HG02884 (cell line): Measurements from ENCODE around the gene SYT2.

Source experiments
- ATAC-seq: cut with Tn5 transposase; IDR thresholded peaks from one replicate; pipeline ENCODE4 v1.9.1; 2021; ENCODE audit warnings: mild to moderate bottlenecking, moderate library complexity; ENCODE audit not compliant: unreplicated experiment

SYT2 gene

GRCh38 chr1:202706851-202707250 is 3.4 kb downstream of the SYT2 start:
- no peak for ATAC-seq

GRCh38 chr1:202704601-202705000 is 5.7 kb downstream of the SYT2 start:
- no peak for ATAC-seq

DNA sequence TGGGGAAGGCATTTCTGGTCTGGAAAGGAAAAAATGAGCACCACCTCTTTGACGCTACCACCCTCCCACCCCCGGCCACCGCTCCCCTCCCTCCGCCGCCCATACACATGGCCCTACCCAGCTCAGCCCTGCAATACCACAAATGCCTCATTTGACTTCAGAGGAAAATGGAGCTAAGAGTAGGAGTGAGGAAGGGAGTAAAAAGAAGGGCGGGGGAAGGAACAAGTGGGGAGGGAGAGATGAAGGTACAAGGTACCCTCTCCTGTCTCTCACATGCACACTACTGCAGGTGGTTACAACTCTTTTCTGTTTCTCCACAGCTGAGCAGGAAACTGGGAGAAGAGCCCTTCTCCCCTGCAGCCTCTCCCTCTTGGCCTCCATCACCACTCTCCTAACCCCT is 7.1 kb downstream of the SYT2 start:
- ATAC-seq: no peak

- ATAC-seq: no peak
Observed at GRCh38 chr1:202702088-202702487, 8.2 kb downstream of the SYT2 start.

DNA sequence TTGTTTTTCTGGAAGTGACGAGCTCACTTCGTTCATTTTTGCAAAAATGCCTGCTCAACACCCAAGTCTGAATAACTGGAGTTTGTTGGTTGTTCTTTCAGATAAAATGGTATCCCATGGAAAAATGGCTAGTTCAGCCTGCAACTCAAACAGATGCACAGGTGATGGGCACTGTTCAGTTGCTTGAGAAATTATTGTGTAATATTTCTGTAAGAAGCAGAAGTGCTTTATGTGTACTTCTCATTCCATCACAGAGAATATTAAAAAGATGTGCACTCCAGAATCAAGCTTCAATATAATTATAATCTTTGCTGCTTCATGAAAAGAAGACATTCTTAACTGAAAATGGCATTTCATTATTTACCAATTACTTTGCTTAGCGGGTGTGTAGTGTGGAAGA is 9.1 kb downstream of the SYT2 start:
- no peak for ATAC-seq

GRCh38 chr1:202700061-202700460 is 10.2 kb downstream of the SYT2 start:
- no peak for ATAC-seq

GRCh38 chr1:202698276-202698675 is 12.0 kb downstream of the SYT2 start:
- ATAC-seq: no peak

DNA sequence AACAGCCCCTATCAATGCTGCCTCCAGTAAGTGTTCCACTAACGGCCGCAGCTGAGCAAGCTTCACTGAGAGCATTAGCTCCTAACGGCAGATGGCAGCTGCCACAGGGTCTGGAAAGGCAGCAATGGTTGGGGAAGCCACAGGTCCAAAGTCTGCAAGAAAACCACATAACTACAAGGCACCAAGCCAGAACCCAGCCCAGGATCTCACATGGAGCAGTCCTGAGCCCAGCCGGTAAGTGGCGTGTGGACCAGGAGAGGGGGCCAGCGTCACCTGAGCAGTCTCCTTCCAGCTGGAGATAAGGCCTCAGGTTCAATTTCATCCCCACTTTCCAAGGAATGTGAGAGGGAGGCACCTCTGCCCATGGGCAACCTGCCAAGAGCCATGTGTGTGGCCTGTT is 13.2 kb downstream of the SYT2 start:
- ATAC-seq: no peak

- no peak for ATAC-seq
Observed at GRCh38 chr1:202694314-202694713, 15.9 kb downstream of the SYT2 start.

DNA sequence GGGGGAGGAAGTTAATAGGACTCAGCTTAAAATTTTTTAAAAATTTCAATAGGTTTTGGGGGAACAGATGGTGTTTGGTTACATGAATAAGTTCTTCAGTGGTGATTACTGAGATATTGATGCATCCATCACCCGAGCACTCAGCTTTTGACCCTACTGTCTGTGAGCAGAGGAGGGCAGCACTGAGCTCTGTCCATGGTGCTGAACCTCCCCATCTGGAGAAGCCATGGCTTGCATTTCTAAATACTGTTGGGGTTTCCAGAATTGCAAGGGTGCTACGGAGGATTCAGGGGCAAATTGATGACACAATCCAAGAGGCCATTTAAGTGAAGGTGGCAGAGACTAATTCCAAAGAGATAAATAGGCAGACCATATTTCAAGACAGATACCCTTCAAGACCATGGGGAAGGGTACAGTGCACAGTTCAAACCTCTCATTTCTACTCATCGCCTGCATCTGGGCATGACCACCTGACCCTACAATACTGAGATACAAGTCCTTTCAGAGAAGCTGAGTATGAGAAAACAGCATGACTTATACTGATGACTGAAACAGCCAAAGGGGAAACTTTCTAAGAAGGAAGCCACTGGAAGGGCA is 17.2 kb downstream of the SYT2 start:
- no peak for ATAC-seq

DNA sequence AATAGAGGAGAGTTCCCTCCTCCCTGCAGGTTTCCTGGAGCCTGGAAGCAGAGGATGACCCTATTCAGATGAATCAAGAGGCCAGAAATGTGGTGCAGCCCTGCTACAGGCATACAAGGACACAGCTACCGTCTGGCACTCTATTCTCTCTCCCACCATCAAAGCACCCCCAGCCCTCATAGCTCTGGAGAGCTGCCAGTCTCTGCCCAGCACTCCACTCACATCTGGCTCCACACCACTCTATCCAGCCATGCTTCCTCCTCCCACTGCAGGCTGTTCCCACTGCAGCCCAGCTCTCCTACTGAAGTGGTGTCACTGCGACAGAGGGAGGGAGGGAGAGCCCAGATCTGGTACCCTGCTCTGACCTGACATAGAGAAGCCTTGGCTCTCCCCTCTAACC is 18.4 kb downstream of the SYT2 start:
- ATAC-seq: no peak

- no peak for ATAC-seq
Observed at GRCh38 chr1:202689493-202690342, 20.5 kb downstream of the SYT2 start.

DNA sequence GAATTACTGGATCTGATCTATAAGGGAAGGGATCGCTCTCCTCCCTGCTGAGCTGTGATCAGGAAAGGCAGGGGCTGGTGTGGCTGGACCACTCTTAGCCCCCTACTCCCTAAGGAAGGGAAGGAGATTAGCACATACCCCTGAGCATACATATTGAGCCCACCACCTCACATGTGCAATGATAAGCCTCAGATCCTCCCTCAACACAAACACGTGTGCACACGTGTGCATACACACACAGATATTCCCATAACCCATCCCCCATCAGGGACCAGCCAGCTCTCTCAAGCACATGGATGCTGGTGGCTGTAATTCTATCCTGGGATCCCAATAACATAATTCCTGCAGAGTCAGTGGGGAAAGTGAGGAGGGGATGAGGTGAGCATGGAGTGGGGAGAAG is 21.2 kb downstream of the SYT2 start:
- no peak for ATAC-seq

GRCh38 chr1:202688401-202688800 is 21.9 kb downstream of the SYT2 start:
- no peak for ATAC-seq

- ATAC-seq: no peak
Observed at GRCh38 chr1:202687798-202688197, 22.5 kb downstream of the SYT2 start.

GRCh38 chr1:202687370-202687769 is 22.9 kb downstream of the SYT2 start:
- no peak for ATAC-seq

GRCh38 chr1:202685641-202686040 is 24.6 kb downstream of the SYT2 start:
- ATAC-seq: no peak

- ATAC-seq: no peak
Observed at GRCh38 chr1:202684716-202685115, 25.5 kb downstream of the SYT2 start.

DNA sequence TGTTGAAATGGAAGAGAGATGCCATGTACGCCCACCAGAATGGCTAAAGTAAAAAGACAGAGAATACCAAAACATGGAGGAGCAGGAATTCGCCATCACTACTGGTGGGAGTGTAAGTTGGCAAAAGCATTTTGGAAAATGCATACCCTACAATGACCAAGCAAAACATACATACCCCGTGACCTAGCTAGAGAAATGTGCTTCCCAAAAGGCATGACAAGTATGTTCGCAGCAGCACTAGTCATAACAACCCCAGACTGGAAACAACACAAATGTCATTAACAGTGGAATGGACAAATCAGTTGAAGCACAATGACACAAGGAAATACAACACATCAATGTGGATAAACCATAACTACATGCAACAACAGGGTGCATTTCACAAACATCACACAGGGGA is 27.2 kb downstream of the SYT2 start:
- no peak for ATAC-seq

GRCh38 chr1:202682477-202682876 is 27.8 kb downstream of the SYT2 start:
- ATAC-seq: no peak

- ATAC-seq: no peak
Observed at GRCh38 chr1:202681736-202682420, 28.4 kb downstream of the SYT2 start.
